GM19467 (cell line): Measurements from ENCODE around the gene GOLGA5.
"Not testable (repeated sequence)": the region's sequence is repeated elsewhere in the genome, so short reads cannot be mapped to it uniquely, and the experiment has no call there.

ENCODE experiments used
- ATAC-seq: cut with Tn5 transposase; IDR thresholded peaks from one replicate; pipeline ENCODE4 v1.9.1; 2021; ENCODE audit warnings: mild to moderate bottlenecking, moderate library complexity; ENCODE audit not compliant: unreplicated experiment

The GOLGA5 gene

GRCh38 chr14:92819680-92820535 lies 25.8 kb downstream of the GOLGA5 start:
- ATAC-seq: not testable (repeated sequence)

- not testable (repeated sequence) for ATAC-seq
These were observed 26.4 kb downstream of the GOLGA5 start for GRCh38 chr14:92820536-92820840.

- ATAC-seq: no peak
These were observed 36.8 kb downstream of the GOLGA5 start for GRCh38 chr14:92830902-92831301.

- no peak for ATAC-seq
These were observed 38.1 kb downstream of the GOLGA5 start for GRCh38 chr14:92832137-92832700.

- ATAC-seq: no peak
These were observed 47.8 kb downstream of the GOLGA5 start for GRCh38 chr14:92841930-92842329.

GRCh38 chr14:92844204-92844603 lies 50.1 kb downstream of the GOLGA5 start:
- no peak for ATAC-seq

- ATAC-seq: peak; percentile 76
These were observed 52.2 kb downstream of the GOLGA5 start for GRCh38 chr14:92846162-92846897.

- no peak for ATAC-seq
These were observed 53.2 kb downstream of the GOLGA5 start for GRCh38 chr14:92847278-92847677.

- ATAC-seq: no peak
These were observed 53.6 kb downstream of the GOLGA5 start for GRCh38 chr14:92847749-92848148.

- ATAC-seq: no peak
These were observed 54.8 kb downstream of the GOLGA5 start for GRCh38 chr14:92848887-92849286.

GRCh38 chr14:92850492-92850891 lies 56.4 kb downstream of the GOLGA5 start:
- no peak for ATAC-seq

GRCh38 chr14:92853136-92853535 lies 59.0 kb downstream of the GOLGA5 start:
- not testable (repeated sequence) for ATAC-seq

GRCh38 chr14:92860049-92860840 lies 66.1 kb downstream of the GOLGA5 start:
- no peak for ATAC-seq

GRCh38 chr14:92861856-92862745 lies 68.0 kb downstream of the GOLGA5 start:
- ATAC-seq: no peak

GRCh38 chr14:92863286-92864080 lies 69.4 kb downstream of the GOLGA5 start:
- ATAC-seq: no peak

GRCh38 chr14:92865674-92866073 lies 71.6 kb downstream of the GOLGA5 start:
- no peak for ATAC-seq

GRCh38 chr14:92866181-92866752 lies 72.2 kb downstream of the GOLGA5 start:
- ATAC-seq: no peak

- ATAC-seq: no peak
These were observed 73.1 kb downstream of the GOLGA5 start for GRCh38 chr14:92866901-92867865.
